Measurements from ENCODE around the gene TP73. TPM values are rescaled to one million over a fixed set of nuclear protein-coding genes. Genes with fewer than 3 reads are reported as not detected.
A peak's percentile ranks its signal among the peaks of the same experiment; 100 is the strongest.

The TP73 gene
- total RNA-seq, 1 donor from 2014 or later, result 13.0 TPM

- no peak for TF ChIP-seq CTCF (IDR thresholded peaks at IDR 0.05; ENCODE audit: partially characterized antibody, unreplicated experiment)
- H3K36me3 Mint-ChIP-seq (ENCODE audit: unreplicated experiment), result no peaks in the 10 kb centered on the region
- H3K27ac Mint-ChIP-seq (ENCODE audit: unreplicated experiment), result no peak overlapping the region
Measured at GRCh38 chr1:3771108-3772026, 119.1 kb downstream of the TP73 start.

GRCh38 chr1:3772027-3772714 is 119.9 kb downstream of the TP73 start:
- peak overlapping the region; percentile 34 for H3K4me3 Mint-ChIP-seq (ENCODE audit: unreplicated experiment)
- peak; percentile 94 for DNase-seq
- peaks cover 1% of the 10 kb centered on the region for H3K9me3 Mint-ChIP-seq (ENCODE audit: unreplicated experiment)
- TF ChIP-seq CTCF (IDR thresholded peaks at IDR 0.05; ENCODE audit: partially characterized antibody, unreplicated experiment), result no peak
- H3K27me3 Mint-ChIP-seq (ENCODE audit: unreplicated experiment), result peaks cover 7% of the 10 kb centered on the region
- no peaks in the 10 kb centered on the region for H3K36me3 Mint-ChIP-seq (ENCODE audit: unreplicated experiment)
- H3K27ac Mint-ChIP-seq (ENCODE audit: unreplicated experiment), result no peak overlapping the region
- H3K4me1 Mint-ChIP-seq (ENCODE audit: low read depth, unreplicated experiment), result peaks cover 9% of the 10 kb centered on the region

More at GRCh38 chr1:3771108-3772026, 119.1 kb downstream of the TP73 start:
- peak; percentile 40 for DNase-seq
- Mint-ChIP-seq H3K4me1 (ENCODE audit: low read depth, unreplicated experiment) (peaks cover 9% of the 10 kb centered on the region), H3K4me3 (ENCODE audit: unreplicated experiment) (peak overlapping the region; percentile 34), H3K9me3 (ENCODE audit: unreplicated experiment) (peaks cover under 1% of the 10 kb centered on the region), H3K27me3 (ENCODE audit: unreplicated experiment) (peaks cover 5% of the 10 kb centered on the region)

GRCh38 chr1:3772715-3773571 is 120.6 kb downstream of the TP73 start, which contains the start of gene SMIM1:
Gene SMIM1, plus strand, starts transcription at chr1:3772749. Its CDS starts 2,625 bp downstream, at chr1:3775374.
- peak; percentile 36 for DNase-seq
- no peak for TF ChIP-seq CTCF (IDR thresholded peaks at IDR 0.05; ENCODE audit: partially characterized antibody, unreplicated experiment)
- Mint-ChIP-seq H3K9me3 (ENCODE audit: unreplicated experiment) (peaks cover 1% of the 10 kb centered on the region), H3K27me3 (ENCODE audit: unreplicated experiment) (peaks cover 7% of the 10 kb centered on the region), H3K36me3 (ENCODE audit: unreplicated experiment) (no peaks in the 10 kb centered on the region), H3K27ac (ENCODE audit: unreplicated experiment) (no peak within 1 kb of the TSS), H3K4me3 (ENCODE audit: unreplicated experiment) (peak within 1 kb of the TSS; percentile 34), H3K4me1 (ENCODE audit: low read depth, unreplicated experiment) (peaks cover 9% of the 10 kb centered on the region)

DNA sequence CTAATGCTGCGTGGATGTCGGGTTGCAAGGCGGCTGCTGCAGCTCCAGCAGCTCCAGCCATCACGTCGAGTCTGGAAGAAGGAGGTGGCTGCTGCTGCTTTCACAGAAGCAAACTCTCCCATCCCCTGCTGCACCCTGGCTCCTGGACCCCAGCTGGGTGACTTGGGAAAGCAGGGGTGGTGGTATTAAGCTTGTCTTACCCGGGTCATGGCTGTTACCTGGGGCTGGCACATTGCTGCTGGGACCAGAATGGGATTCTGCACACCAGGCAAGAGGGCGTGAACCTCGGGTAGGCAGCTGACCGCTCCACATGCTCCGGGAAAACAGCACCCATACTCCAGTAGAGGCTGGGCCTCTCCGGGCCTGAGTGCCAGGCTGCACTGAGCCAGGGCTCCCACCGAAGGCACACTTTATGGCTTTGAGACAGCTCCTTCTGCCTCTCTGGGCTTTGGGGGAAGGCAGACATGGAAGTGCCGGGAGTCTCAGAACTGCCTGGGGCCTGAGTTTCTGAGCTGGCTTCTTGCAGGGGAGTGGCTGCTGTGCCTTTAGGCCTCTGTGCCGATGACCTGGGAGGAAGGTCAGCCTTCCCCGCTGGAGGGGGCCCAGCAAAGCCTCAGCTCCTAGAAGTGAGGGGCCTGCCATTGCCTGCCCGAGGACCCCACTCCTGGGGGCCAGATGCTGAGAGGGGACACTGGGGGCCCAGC is 121.4 kb downstream of the TP73 start:
- no peak overlapping the region for H3K4me3 Mint-ChIP-seq (ENCODE audit: unreplicated experiment)
- peaks cover 6% of the 10 kb centered on the region for H3K9me3 Mint-ChIP-seq (ENCODE audit: unreplicated experiment)
- no peak for TF ChIP-seq CTCF (IDR thresholded peaks at IDR 0.05; ENCODE audit: partially characterized antibody, unreplicated experiment)
- H3K4me1 Mint-ChIP-seq (ENCODE audit: low read depth, unreplicated experiment), result peaks cover 12% of the 10 kb centered on the region
- H3K27me3 Mint-ChIP-seq (ENCODE audit: unreplicated experiment), result peaks cover 7% of the 10 kb centered on the region
- H3K27ac Mint-ChIP-seq (ENCODE audit: unreplicated experiment), result no peak overlapping the region
- no peaks in the 10 kb centered on the region for H3K36me3 Mint-ChIP-seq (ENCODE audit: unreplicated experiment)
- peak; percentile 33 for DNase-seq

Measured in glutamatergic neuron (in vitro differentiated cells).